Neural progenitor cell (in vitro differentiated cells): ENCODE measurements around the gene TNFSF10.

Source experiments
- CTCF ChIP-seq: fragments of 200-600 bp; sonication (generic); IDR thresholded peaks from 2 replicates; pipeline ENCODE4 v1.5.1; 2017; ENCODE audit warnings: antibody characterized with exemption, mild to moderate bottlenecking
- EZH2 ChIP-seq: fragments of 200-600 bp; sonication (generic); IDR thresholded peaks from 2 replicates; pipeline ENCODE4 v1.6.1; 2017; ENCODE audit warnings: antibody characterized with exemption, mild to moderate bottlenecking, moderate library complexity
- EZH2phosphoT487 ChIP-seq: fragments of 200-600 bp; sonication (generic); IDR thresholded peaks from 2 replicates; pipeline ENCODE4 v1.6.1; 2017; ENCODE audit warnings: antibody characterized with exemption

GRCh38 chr3:172515130-172515918 is 7.9 kb downstream of the TNFSF10 start:
- TF ChIP-seq CTCF (no peak), EZH2phosphoT487 (no peak), EZH2 (no peak)
